Suprapubic skin (tissue), 3 donors: ENCODE results near the gene GAS2L2.

Experiments
- CTCF ChIP-seq, 2 donors: fragments of 200-600 bp in 1 of 2; fragments of 450-650 bp in 1 of 2; sonication (generic) in 1 of 2; IDR thresholded peaks; one replicate each; pipeline ENCODE4 v1.5.1; 2016 to 2019; ENCODE audit warnings: antibody characterized with exemption in 2 of 2, mild to moderate bottlenecking in 1 of 2, moderate library complexity in 1 of 2
- EP300 ChIP-seq: sonication (generic); formaldehyde crosslinking; IDR thresholded peaks from one replicate; pipeline ENCODE4 v1.6.1; 2017; ENCODE audit warnings: antibody characterized with exemption
- POLR2A ChIP-seq, 2 donors: fragments of 450-650 bp; IDR thresholded peaks; one replicate each; pipeline ENCODE4 v1.6.1; 2017; ENCODE audit warnings: antibody characterized with exemption in 2 of 2, mild to moderate bottlenecking in 2 of 2, moderate library complexity in 2 of 2

- no peak for TF ChIP-seq EP300
- no peak for TF ChIP-seq CTCF (IDR thresholded peaks at IDR 0.05)
- no peak for TF ChIP-seq POLR2A (IDR thresholded peaks at IDR 0.05)
Observed at GRCh38 chr17:35717475-35717874, 35.6 kb downstream of the GAS2L2 start.
